Sciatic nerve (tissue), 2 donors: ENCODE data around the gene GZF1. TPM values are rescaled to one million over a fixed set of nuclear protein-coding genes. Genes with fewer than 3 reads are reported as not detected.

ENCODE experiments used
- ATAC-seq: fragments of 200-7000 bp; cut with Tn5 transposase; one replicate; pipeline ENCODE4 v1.9.1; 2020; ENCODE audit warnings: mild to moderate bottlenecking, moderate library complexity
- DNase-seq: peaks from one replicate; pipeline ENCODE4 v3.0.0-alpha.2; 2020; ENCODE audit warnings: low spot score
- intact Hi-C: fragments of 100-400 bp; cut with DNase I; formaldehyde crosslinking; loops from one replicate; pipeline ENCODE4 v1.14.2; 2022
- total RNA-seq: library from RNA; stranded (reverse); fragmentation: NEBNext Ultra II Directional; extraction: Animal tissue kit (Norgen Biotek cat#: 25700); gene quantifications from one replicate; pipeline ENCODE4 v1.2.1, GENCODE V29; 2021
- donor health status: DM: no; HTN: no; CAD: no.
- donor health status: DM: no; HTN: no; CAD: no.

Gene GZF1
- total RNA-seq, 1 donor from 2014 or later, result 15.7 TPM

GRCh38 chr20:23365390-23366165 is 3.6 kb downstream of the GZF1 start:
- intact Hi-C loops, result no loop called here
- DNase-seq, result no peak
- no peak for ATAC-seq

GRCh38 chr20:23366384-23366783 is 4.4 kb downstream of the GZF1 start:
- DNase-seq (no peak), ATAC-seq (no peak)
- intact Hi-C loops, result no loop called here

- intact Hi-C loops, result no loop called here
- ATAC-seq (no peak), DNase-seq (no peak)
Observed at GRCh38 chr20:23367770-23368169, 5.8 kb downstream of the GZF1 start.

GRCh38 chr20:23368316-23369071 is 6.5 kb downstream of the GZF1 start:
- DNase-seq (no peak), ATAC-seq (no peak)
- intact Hi-C loops, result no loop called here

- intact Hi-C loops, result no loop called here
- ATAC-seq (no peak), DNase-seq (no peak)
Observed at GRCh38 chr20:23369072-23369823, 7.3 kb downstream of the GZF1 start.

- intact Hi-C loops, result no loop called here
- ATAC-seq (no peak), DNase-seq (no peak)
Observed at GRCh38 chr20:23370274-23370673, 8.3 kb downstream of the GZF1 start.

GRCh38 chr20:23370873-23371272 is 8.9 kb downstream of the GZF1 start:
- no peak for ATAC-seq
- intact Hi-C loops, result no loop called here
- no peak for DNase-seq

- intact Hi-C loops, result no loop called here
- no peak for ATAC-seq
- DNase-seq, result no peak
Observed at GRCh38 chr20:23371496-23371895, 9.5 kb downstream of the GZF1 start.

GRCh38 chr20:23374441-23374840 is 12.5 kb downstream of the GZF1 start:
- ATAC-seq, result no peak
- DNase-seq, result no peak
- intact Hi-C loops, result no loop called here

- DNase-seq (no peak), ATAC-seq (no peak)
- intact Hi-C loops, result no loop called here
Observed at GRCh38 chr20:23375827-23376226, 13.8 kb downstream of the GZF1 start.

- DNase-seq (no peak), ATAC-seq (no peak)
- intact Hi-C loops, result no loop called here
Observed at GRCh38 chr20:23379772-23380171, 17.8 kb downstream of the GZF1 start.

- DNase-seq (no peak), ATAC-seq (no peak)
- intact Hi-C loops, result no loop called here
Observed at GRCh38 chr20:23381876-23382275, 19.9 kb downstream of the GZF1 start.

- no peak for DNase-seq
Observed at GRCh38 chr20:23386304-23387117, 24.5 kb downstream of the GZF1 start.

GRCh38 chr20:23387118-23387443 is 25.1 kb downstream of the GZF1 start:
- intact Hi-C loops, result no loop called here
- DNase-seq, result no peak
- no peak for ATAC-seq

More at GRCh38 chr20:23386304-23387117, 24.5 kb downstream of the GZF1 start:
- intact Hi-C loops, result no loop called here
- ATAC-seq, result no peak

- no peak for ATAC-seq
Observed at GRCh38 chr20:23390091-23390774, 28.3 kb downstream of the GZF1 start.

GRCh38 chr20:23391707-23392310 is 29.8 kb downstream of the GZF1 start:
- ATAC-seq (no peak), DNase-seq (no peak)
- intact Hi-C loops, result no loop called here

More at GRCh38 chr20:23390091-23390774, 28.3 kb downstream of the GZF1 start:
- intact Hi-C loops, result no loop called here
- DNase-seq, result no peak

GRCh38 chr20:23393996-23394775 is 32.2 kb downstream of the GZF1 start:
- intact Hi-C loops, result no loop called here
- DNase-seq, result no peak
- no peak for ATAC-seq
